NB4 (cell line): Measurements from ENCODE around the gene PSMA7.
A peak's percentile ranks its signal among the peaks of the same experiment; 100 is the strongest.

Experiments used
- DNase-seq: peaks from one replicate; pipeline ENCODE4 v3.0.0; 2010; ENCODE audit warnings: low read depth
- H3K4me3 ChIP-seq: one replicate; pipeline ENCODE4 v1.5.1; 2011; ENCODE audit warnings: mild to moderate bottlenecking, low read depth, low read length, moderate library complexity
- CTCF ChIP-seq: IDR thresholded peaks from one replicate; pipeline ENCODE4 v1.5.1; 2012; ENCODE audit warnings: low read depth, low read length
- MAX ChIP-seq: IDR thresholded peaks from 2 replicates; pipeline ENCODE4 v1.6.1; 2011; ENCODE audit warnings: low read depth, low read length
- MYC ChIP-seq: IDR thresholded peaks from 2 replicates; pipeline ENCODE4 v1.6.1; 2011; ENCODE audit warnings: low read depth, low read length
- POLR2A ChIP-seq: IDR thresholded peaks from 2 replicates; pipeline ENCODE4 v1.6.1; 2011; ENCODE audit warnings: mild to moderate bottlenecking; ENCODE audit not compliant: insufficient read length; ENCODE audit errors: extremely low read depth

The PSMA7 gene

DNA sequence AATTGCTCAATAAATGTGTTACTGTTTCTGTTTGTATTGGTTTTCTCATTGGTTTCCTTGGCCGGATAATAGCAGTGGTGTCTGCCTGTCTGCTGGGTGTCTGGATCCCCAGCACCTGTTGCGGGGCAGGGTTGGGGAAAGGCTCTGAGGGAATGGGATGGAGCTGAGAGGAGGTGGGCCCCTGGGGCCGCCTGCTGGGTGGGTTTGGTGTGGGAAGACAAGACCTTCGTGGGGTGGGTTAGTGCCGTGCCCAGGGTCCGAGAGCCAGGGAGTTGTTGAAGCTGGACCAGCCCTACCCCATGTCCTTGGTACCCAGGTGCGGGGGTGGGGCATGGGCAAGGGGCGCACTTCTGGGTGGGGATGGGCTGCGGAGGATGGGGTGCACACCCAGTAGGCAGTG is 4.3 kb upstream of the PSMA7 start:
- no peak for TF ChIP-seq MYC
- TF ChIP-seq CTCF: no peak
- no peak for TF ChIP-seq MAX
- no peak for TF ChIP-seq POLR2A
- DNase-seq: no peak
- no peak overlapping the region for H3K4me3 ChIP-seq

DNA sequence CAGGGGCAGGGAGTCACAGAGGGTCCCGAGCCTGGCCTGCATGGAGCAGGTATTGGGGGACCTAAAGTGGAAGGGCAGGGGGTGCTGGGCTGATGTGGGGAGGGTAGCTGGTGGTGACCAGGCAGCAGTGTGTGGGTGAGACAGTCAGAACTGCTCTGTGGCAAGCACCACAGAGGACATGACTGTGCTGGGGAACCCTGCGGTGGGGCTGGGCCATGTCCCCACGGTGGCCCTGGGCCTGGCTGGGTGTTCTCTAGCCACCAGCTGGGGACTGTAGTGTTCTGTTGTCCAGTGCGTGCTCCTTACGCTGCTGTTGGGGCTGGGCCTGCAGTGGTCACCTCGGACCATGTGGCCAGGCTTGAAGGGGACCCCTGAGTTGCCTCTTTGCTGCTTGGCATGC is 3.9 kb upstream of the PSMA7 start:
- H3K4me3 ChIP-seq: no peak overlapping the region
- no peak for DNase-seq
- TF ChIP-seq POLR2A: no peak
- TF ChIP-seq CTCF: no peak
- TF ChIP-seq MAX: no peak
- TF ChIP-seq MYC: no peak

- TF ChIP-seq POLR2A (no peak), MYC (no peak)
- DNase-seq: no peak
- no peak overlapping the region for H3K4me3 ChIP-seq
Measured at GRCh38 chr20:62146019-62146755, 3.0 kb upstream of the PSMA7 start.

- H3K4me3 ChIP-seq: no peak overlapping the region
- TF ChIP-seq POLR2A (no peak), MAX (no peak), CTCF (no peak), MYC (no peak)
- no peak for DNase-seq
Measured at GRCh38 chr20:62145688-62146018, 2.5 kb upstream of the PSMA7 start.

- DNase-seq: peak; percentile 78
Measured at GRCh38 chr20:62143957-62144825, 997 bp upstream of the PSMA7 start.

More at GRCh38 chr20:62143957-62144825, 997 bp upstream of the PSMA7 start:
- TF ChIP-seq CTCF: no peak
- no peak for TF ChIP-seq POLR2A
- peak; percentile 39; the same call in 1 of the 2 replicates for TF ChIP-seq MYC
- peak; percentile 51; the same call in 1 of the 2 replicates for TF ChIP-seq MAX
- peak overlapping the region; percentile 61 for H3K4me3 ChIP-seq
